GM12878 (cell line): ENCODE data around the gene RPL34. TPM values are rescaled to one million over a fixed set of nuclear protein-coding genes. Genes with fewer than 3 reads are reported as not detected.
A peak's percentile ranks its signal among the peaks of the same experiment; 100 is the strongest.

Experiments
- ASH2L ChIP-seq: fragments of 300-600, 200-600 bp; sonication (generic); IDR thresholded peaks from 2 replicates; pipeline ENCODE4 v1.6.1; 2017; ENCODE audit warnings: low read depth, mild to moderate bottlenecking, borderline replicate concordance
- CREM ChIP-seq: IDR thresholded peaks from 2 replicates; pipeline ENCODE4 v1.6.1; 2014; ENCODE audit warnings: antibody characterized with exemption, low read depth
- DPF2 ChIP-seq: fragments of 450-650 bp; IDR thresholded peaks from 2 replicates; pipeline ENCODE4 v1.6.1; 2017; ENCODE audit warnings: mild to moderate bottlenecking
- EGR1 ChIP-seq, 2 experiments: IDR thresholded peaks; 1 replicate in 1 of 2; 2 replicates in 1 of 2; pipeline ENCODE4 v1.6.1; 2011 to 2012; ENCODE audit warnings: low read depth in 2 of 2, low read length in 2 of 2, borderline replicate concordance in 1 of 2, mild to moderate bottlenecking in 1 of 2, moderate library complexity in 1 of 2
- EP300 ChIP-seq, 2 experiments: fragments of 150-350 bp in 1 of 2; IDR thresholded peaks; 2 replicates each; pipeline ENCODE4 v1.6.1; 2011 to 2012; ENCODE audit warnings: low read depth in 2 of 2, low read length in 2 of 2, borderline replicate concordance in 1 of 2, improper control_type of control experiment in 1 of 2, inconsistent platforms in 1 of 2; ENCODE audit not compliant: control insufficient read depth in 1 of 2
- FOS ChIP-seq: IDR thresholded peaks from 3 replicates; pipeline ENCODE4 v1.6.1; 2011; ENCODE audit warnings: borderline replicate concordance; ENCODE audit not compliant: insufficient read length; ENCODE audit errors: extremely low read depth
- GATAD2B ChIP-seq: fragments of 450-650 bp; conservative IDR thresholded peaks from 2 replicates; pipeline ENCODE4 v1.6.1; 2017; ENCODE audit warnings: low read depth, mild to moderate bottlenecking, moderate library complexity
- NFYA ChIP-seq: IDR thresholded peaks from 2 replicates; pipeline ENCODE4 v1.6.1; 2011; ENCODE audit warnings: low read depth, mild to moderate bottlenecking, low read length, improper control_type of control experiment, borderline replicate concordance
- POLR2AphosphoS5 ChIP-seq: IDR thresholded peaks from 2 replicates; pipeline ENCODE4 v1.6.1; 2011; ENCODE audit warnings: mild to moderate bottlenecking, low read length, inconsistent platforms
- RAD21 ChIP-seq: IDR thresholded peaks from 2 replicates; pipeline ENCODE4 v1.6.1; 2011; ENCODE audit warnings: mild to moderate bottlenecking, low read depth, low read length, moderate library complexity; ENCODE audit not compliant: insufficient read depth
- RBBP5 ChIP-seq: fragments of 200-600 bp; sonication (generic); conservative IDR thresholded peaks from 2 replicates; pipeline ENCODE4 v1.6.1; 2016
- RELA ChIP-seq: fragments of 450-650 bp; IDR thresholded peaks from 2 replicates; pipeline ENCODE4 v1.8.0; 2014; ENCODE audit warnings: borderline replicate concordance; ENCODE audit not compliant: partially characterized antibody
- STAT1 ChIP-seq: fragments of 450-650 bp; conservative IDR thresholded peaks from 2 replicates; pipeline ENCODE4 v1.6.1; 2014; ENCODE audit warnings: antibody characterized with exemption, mild to moderate bottlenecking
- SUPT20H ChIP-seq: IDR thresholded peaks from 2 replicates; pipeline ENCODE4 v1.6.1; 2011; ENCODE audit warnings: low read depth, mild to moderate bottlenecking, low read length, moderate library complexity, borderline replicate concordance; ENCODE audit not compliant: control insufficient read depth
- TCF7 ChIP-seq: IDR thresholded peaks from 2 replicates; pipeline ENCODE4 v1.6.1; 2014; ENCODE audit warnings: antibody characterized with exemption, borderline replicate concordance
- WRNIP1 ChIP-seq: IDR thresholded peaks from 2 replicates; pipeline ENCODE4 v1.6.1; 2011; ENCODE audit warnings: low read depth, low read length, improper control_type of control experiment, borderline replicate concordance
- YBX1 ChIP-seq: fragments of 450-650 bp; IDR thresholded peaks from 2 replicates; pipeline ENCODE4 v1.6.1; 2016; ENCODE audit warnings: antibody characterized with exemption
- YY1 ChIP-seq: IDR thresholded peaks from 2 replicates; pipeline ENCODE4 v1.6.1; 2011; ENCODE audit warnings: low read depth, mild to moderate bottlenecking, low read length
- ZNF274 ChIP-seq: IDR thresholded peaks from one replicate; pipeline ENCODE4 v1.8.0; 2011; ENCODE audit not compliant: insufficient read length, insufficient read depth
- polyA plus RNA-seq, 11 experiments: library from polyadenylated mRNA; depleted of rRNA in 4 of 11; unstranded in 6 of 11; stranded (reverse) in 5 of 11; fragments of >200 nt; fragmentation: Nextera tagmentation in 4 of 11; fragmentation: Illumina TruSeq in 1 of 11; extraction: Ambion mirVana in 4 of 11; extraction: Trizol in 1 of 11; gene quantifications; 1 replicate in 1 of 11; 2 replicates in 10 of 11; pipeline versions ENCODE4 v1.2.1 to v1.2.3, GENCODE V29; 2011 to 2016; ENCODE audit warnings: inconsistent platforms in 2 of 11, missing spikeins in 2 of 11, low read depth in 1 of 11
- total RNA-seq, 4 experiments: library from RNA; depleted of rRNA in 3 of 4; stranded (reverse); fragments of >200 nt in 3 of 4; fragmentation: Illumina TruSeq in 1 of 4; extraction: Trizol in 1 of 4; gene quantifications; 2 replicates each; pipeline versions ENCODE4 v1.2.1 to v1.2.3, GENCODE V29; 2013 to 2021
- TF ChIP-seq, protein P1 (sequence below): fragments of 450-650 bp; IDR thresholded peaks from 2 replicates; pipeline ENCODE4 v1.6.1; 2018; ENCODE audit warnings: borderline replicate concordance, mild to moderate bottlenecking; ENCODE audit not compliant: partially characterized antibody
- TF ChIP-seq, protein P2 (sequence below): IDR thresholded peaks from 2 replicates; pipeline ENCODE4 v1.6.1; 2011; ENCODE audit warnings: borderline replicate concordance, low read depth, mild to moderate bottlenecking, moderate library complexity, mixed read lengths, low read length; ENCODE audit not compliant: insufficient read depth; ENCODE audit errors: extremely low read length
- TF ChIP-seq, protein P3 (sequence below): fragments of 450-650 bp; IDR thresholded peaks from 2 replicates; pipeline ENCODE4 v1.6.1; 2017; ENCODE audit warnings: antibody characterized with exemption, mild to moderate bottlenecking, moderate library complexity

RPL34 gene
- total and polyA plus RNA-seq, 10 of the 15 experiments (the other 5 are each of a cell fraction or from before 2014, with no cell fraction given): 1,792 to 6,697 (median 2,464) TPM

DNA sequence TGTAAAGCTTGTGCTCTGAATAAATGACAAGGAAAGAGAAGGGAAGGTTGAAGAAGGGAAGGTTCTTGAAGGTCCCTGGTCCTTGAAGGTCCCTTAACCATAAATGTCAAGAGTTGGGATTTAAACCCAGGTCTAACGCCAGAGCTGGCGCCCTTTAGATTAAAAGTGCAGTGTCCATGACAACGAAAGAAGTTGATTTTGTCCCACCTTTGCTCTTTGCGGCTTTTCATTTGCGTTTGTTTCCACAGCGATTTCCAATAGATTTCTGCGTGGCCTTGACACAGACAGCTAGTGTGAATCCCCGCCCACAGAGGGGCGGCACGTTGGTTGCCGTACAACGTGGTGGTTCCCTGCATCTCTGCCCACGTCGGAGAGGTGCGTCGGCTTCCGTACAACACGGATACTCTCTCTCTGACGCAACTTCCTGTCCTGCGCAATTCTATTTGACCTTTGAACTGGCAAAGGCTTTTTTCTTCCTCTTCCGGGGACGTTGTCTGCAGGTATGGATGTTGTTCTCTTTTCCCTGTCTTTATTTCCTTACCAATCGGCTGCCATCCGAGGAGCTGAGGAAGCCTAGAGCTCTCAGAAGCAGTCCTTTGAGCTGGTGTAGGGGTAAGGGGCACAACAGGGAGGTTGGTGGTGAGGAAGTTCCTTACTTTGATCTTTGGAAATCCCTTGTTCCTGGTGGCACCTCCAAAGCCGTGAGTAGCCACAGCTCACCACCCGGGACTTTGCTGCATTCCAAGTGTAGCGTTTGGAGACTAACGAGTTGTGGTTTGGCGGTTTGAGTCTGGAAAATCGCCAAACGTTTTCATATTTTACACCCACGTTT, at the start of gene RPL34 (continued):
- TF ChIP-seq, protein P1, sequence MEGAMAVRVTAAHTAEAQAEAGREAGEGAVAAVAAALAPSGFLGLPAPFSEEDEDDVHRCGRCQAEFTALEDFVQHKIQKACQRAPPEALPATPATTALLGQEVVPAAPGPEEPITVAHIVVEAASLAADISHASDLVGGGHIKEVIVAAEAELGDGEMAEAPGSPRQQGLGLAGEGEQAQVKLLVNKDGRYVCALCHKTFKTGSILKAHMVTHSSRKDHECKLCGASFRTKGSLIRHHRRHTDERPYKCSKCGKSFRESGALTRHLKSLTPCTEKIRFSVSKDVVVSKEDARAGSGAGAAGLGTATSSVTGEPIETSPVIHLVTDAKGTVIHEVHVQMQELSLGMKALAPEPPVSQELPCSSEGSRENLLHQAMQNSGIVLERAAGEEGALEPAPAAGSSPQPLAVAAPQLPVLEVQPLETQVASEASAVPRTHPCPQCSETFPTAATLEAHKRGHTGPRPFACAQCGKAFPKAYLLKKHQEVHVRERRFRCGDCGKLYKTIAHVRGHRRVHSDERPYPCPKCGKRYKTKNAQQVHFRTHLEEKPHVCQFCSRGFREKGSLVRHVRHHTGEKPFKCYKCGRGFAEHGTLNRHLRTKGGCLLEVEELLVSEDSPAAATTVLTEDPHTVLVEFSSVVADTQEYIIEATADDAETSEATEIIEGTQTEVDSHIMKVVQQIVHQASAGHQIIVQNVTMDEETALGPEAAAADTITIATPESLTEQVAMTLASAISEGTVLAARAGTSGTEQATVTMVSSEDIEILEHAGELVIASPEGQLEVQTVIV: peak; percentile 75
- TF ChIP-seq FOS (no peak), SUPT20H (no peak), RELA (peak; percentile 63), TCF7 (peak; percentile 73; the same call in 1 of the 2 replicates), RAD21 (no peak), RBBP5 (peak; percentile 92; the same call in 1 of the 2 replicates), ZNF274 (no peak), STAT1 (0 out of 2 replicates have a peak, but pooled peaks have one; percentile 22), POLR2AphosphoS5 (peak; percentile 100), YY1 (peak; percentile 99), EP300 (IDR thresholded peaks at IDR 0.05; ENCODE audit: borderline replicate concordance in 1 of 2, control insufficient read depth in 1 of 2, low read depth in 2 of 2, low read length in 2 of 2) (no peak; a peak in 1 of 4 replicates), EGR1 (IDR thresholded peaks at IDR 0.05; ENCODE audit: borderline replicate concordance in 1 of 2, low read depth in 2 of 2, low read length in 2 of 2) (peak; percentile 51 to 82; a peak in 2 of 3 replicates), DPF2 (no peak; the same call in 1 of the 2 replicates), NFYA (no peak), GATAD2B (no peak; the same call in 1 of the 2 replicates), CREM (peak; percentile 98), WRNIP1 (no peak), YBX1 (no peak), ASH2L (no peak)
- TF ChIP-seq, protein P2, sequence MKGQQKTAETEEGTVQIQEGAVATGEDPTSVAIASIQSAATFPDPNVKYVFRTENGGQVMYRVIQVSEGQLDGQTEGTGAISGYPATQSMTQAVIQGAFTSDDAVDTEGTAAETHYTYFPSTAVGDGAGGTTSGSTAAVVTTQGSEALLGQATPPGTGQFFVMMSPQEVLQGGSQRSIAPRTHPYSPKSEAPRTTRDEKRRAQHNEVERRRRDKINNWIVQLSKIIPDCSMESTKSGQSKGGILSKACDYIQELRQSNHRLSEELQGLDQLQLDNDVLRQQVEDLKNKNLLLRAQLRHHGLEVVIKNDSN: no peak
- TF ChIP-seq, protein P3, sequence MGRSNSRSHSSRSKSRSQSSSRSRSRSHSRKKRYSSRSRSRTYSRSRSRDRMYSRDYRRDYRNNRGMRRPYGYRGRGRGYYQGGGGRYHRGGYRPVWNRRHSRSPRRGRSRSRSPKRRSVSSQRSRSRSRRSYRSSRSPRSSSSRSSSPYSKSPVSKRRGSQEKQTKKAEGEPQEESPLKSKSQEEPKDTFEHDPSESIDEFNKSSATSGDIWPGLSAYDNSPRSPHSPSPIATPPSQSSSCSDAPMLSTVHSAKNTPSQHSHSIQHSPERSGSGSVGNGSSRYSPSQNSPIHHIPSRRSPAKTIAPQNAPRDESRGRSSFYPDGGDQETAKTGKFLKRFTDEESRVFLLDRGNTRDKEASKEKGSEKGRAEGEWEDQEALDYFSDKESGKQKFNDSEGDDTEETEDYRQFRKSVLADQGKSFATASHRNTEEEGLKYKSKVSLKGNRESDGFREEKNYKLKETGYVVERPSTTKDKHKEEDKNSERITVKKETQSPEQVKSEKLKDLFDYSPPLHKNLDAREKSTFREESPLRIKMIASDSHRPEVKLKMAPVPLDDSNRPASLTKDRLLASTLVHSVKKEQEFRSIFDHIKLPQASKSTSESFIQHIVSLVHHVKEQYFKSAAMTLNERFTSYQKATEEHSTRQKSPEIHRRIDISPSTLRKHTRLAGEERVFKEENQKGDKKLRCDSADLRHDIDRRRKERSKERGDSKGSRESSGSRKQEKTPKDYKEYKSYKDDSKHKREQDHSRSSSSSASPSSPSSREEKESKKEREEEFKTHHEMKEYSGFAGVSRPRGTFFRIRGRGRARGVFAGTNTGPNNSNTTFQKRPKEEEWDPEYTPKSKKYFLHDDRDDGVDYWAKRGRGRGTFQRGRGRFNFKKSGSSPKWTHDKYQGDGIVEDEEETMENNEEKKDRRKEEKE: no peak
